Measurements from ENCODE around the gene HMCN1.

DNA sequence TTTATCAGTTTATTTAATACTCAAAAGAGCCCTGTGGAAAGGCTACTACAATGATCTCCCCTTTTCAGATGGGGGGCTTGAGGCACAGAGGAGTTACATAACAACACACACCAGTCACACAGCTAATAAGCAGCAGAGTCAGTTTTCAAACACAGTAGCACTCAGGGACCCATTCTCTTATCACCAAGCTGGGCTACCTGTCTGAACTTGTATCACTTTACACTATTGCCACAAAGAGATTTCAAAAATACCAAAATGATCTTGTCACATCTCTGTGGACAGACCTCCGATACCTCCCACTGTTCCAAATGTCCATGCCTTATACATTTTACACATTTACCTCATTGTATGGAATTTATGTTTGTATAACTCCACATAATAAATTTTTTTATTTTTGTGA lies 506.2 kb downstream of the HMCN1 start:
- TF ChIP-seq, protein P1, sequence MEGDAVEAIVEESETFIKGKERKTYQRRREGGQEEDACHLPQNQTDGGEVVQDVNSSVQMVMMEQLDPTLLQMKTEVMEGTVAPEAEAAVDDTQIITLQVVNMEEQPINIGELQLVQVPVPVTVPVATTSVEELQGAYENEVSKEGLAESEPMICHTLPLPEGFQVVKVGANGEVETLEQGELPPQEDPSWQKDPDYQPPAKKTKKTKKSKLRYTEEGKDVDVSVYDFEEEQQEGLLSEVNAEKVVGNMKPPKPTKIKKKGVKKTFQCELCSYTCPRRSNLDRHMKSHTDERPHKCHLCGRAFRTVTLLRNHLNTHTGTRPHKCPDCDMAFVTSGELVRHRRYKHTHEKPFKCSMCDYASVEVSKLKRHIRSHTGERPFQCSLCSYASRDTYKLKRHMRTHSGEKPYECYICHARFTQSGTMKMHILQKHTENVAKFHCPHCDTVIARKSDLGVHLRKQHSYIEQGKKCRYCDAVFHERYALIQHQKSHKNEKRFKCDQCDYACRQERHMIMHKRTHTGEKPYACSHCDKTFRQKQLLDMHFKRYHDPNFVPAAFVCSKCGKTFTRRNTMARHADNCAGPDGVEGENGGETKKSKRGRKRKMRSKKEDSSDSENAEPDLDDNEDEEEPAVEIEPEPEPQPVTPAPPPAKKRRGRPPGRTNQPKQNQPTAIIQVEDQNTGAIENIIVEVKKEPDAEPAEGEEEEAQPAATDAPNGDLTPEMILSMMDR (IDR thresholded peaks at IDR 0.05) = no peak
- no peak for TF ChIP-seq POLR2AphosphoS5 (IDR thresholded peaks at IDR 0.05)
- no peak for TF ChIP-seq POLR2A (IDR thresholded peaks at IDR 0.05)
- TF ChIP-seq EP300 (IDR thresholded peaks at IDR 0.05) = no peak
